GM21529 (cell line): ENCODE data around the gene VAMP2.
A peak's percentile ranks its signal among the peaks of the same experiment; 100 is the strongest.

Experiments
- ATAC-seq: cut with Tn5 transposase; IDR thresholded peaks from one replicate; pipeline ENCODE4 v1.9.1; 2021; ENCODE audit not compliant: unreplicated experiment

Gene VAMP2, protein sequence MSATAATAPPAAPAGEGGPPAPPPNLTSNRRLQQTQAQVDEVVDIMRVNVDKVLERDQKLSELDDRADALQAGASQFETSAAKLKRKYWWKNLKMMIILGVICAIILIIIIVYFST

DNA sequence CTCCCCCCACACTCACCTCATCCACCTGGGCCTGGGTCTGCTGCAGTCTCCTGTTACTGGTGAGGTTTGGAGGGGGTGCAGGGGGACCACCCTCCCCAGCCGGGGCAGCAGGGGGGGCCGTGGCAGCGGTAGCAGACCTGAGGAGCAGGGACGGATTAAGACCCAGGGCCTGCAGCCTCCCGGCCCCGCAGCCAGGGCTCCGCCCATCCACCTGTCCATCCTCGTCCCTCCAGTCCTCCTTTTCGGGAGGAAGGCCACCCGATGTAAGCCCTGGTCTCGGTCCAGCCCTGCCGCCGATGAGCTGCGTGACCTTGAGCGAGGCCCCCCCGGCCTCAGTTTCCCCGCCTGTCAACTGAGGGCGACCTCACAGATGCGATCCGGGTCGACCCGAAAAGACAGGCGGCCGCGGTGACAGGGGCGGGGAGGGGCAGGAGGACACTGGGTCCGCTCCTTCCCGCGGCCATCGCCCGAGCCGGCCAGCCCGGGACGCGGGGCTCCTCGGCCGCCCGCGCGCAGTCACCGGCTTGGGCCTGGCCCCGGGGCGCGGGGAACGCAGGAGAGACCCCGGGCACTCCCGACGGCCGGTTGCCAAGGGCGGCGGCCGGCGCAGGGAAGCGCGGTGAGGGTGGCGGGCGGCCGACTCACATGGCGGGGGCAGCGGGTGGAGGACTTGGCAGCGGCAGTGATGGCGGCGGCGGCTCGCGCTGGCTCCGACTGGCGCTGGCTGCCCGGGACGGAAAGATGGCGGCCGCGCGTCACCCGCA lies at the start of gene VAMP2:
Gene VAMP2 (minus strand): TSS at position 716 of the 764 bp plus-strand sequence. CDS start 69 bp downstream, at position 647.
- no peak for ATAC-seq

DNA sequence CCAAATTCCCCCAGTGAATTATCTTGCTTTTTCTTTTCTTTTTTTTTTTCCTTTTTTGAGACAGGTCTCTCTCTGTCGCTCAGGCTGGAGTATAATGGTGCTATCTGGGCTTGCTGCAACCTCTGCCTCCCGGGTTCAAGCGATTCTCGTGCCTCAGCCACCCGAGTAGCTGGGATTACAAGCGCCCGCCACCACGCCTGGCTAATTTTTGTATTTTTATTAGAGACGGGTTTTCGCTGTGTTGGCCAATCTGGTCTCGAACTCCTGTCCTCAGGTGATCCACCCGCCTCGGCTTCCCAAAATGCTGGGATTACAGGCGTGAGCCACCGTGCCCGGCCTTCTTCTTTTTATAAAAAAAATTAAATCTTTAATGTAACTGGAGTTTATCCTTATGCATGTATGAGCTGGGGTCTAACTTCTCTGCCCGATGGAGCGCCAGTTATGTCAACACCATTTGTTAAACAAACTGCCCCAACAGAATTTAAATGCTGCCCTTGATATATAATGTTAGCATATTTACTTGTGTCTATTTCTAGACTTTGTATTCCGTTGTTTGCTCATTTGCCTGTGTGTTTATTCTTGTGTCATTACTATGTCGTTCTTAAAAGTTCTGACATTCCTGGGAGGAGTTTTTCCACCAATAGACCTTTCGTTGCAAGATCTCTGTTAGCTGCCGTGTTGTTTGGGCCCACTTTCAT lies 48.2 kb upstream of the VAMP2 start:
- peak; percentile 8 for ATAC-seq

DNA sequence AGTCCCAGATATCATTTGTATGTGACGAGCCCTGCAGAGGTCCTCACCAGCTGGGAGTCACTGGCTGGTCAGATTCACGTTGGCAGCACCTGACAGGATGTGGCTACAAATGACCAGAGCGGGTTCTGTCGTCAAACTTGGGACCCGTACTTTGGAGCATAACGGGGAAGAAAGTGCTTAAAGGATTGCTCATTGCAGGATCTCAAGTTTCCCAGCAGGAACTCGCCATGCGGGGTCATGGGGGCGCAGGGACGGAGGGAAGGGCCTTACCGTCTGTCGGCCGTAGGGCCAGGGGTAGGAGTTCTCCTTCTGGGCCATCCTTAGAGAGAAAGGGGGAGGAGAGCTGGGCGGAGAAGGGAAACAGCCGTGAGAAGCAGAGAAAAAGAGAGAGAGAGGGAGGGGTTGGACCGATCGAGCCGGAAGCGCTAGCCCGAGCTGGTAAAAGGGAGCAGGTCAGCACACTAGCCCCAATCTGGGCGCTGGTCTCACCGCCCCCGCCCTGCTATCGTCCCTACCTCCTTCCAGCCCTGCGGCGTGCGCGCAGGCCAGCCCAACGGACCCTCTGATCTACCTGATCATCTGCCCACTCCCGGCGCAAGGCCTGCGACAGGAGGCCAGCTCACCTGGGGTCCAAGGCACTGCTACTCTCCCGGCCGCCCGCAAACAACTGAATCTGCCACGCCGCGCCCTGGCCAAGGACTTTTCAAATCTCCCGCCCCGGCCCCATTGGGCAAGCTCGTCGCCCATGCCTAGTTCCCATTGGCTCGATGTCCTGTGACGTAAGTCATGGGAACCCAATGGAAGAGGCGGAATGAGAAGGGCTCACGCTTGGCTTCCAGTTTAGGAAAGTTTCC lies 47.4 kb upstream of the VAMP2 start, which contains the start of gene AURKB:
Gene AURKB (minus strand): TSS at position 669 of the 854 bp plus-strand sequence. CDS start 351 bp downstream, at position 318.
- ATAC-seq: peak; percentile 87

DNA sequence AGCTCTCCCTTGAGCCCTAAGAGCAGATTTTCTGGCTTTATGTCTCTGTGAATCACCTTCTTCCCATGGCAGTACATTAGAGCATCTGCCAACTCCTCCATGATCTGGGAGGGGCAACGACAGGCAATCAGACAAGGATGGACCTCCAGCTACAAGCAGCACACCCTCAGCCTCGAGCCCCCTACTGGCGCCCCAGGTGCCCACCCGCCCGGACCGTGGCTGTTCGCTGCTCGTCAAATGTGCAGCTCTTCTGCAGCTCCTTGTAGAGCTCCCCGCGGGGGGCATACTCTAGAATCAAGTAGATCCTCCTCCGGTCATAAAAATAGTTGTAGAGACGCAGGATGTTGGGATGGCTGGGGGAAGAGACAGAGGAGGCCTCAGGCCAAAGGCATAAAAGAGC lies 43.8 kb upstream of the VAMP2 start:
- no peak for ATAC-seq

DNA sequence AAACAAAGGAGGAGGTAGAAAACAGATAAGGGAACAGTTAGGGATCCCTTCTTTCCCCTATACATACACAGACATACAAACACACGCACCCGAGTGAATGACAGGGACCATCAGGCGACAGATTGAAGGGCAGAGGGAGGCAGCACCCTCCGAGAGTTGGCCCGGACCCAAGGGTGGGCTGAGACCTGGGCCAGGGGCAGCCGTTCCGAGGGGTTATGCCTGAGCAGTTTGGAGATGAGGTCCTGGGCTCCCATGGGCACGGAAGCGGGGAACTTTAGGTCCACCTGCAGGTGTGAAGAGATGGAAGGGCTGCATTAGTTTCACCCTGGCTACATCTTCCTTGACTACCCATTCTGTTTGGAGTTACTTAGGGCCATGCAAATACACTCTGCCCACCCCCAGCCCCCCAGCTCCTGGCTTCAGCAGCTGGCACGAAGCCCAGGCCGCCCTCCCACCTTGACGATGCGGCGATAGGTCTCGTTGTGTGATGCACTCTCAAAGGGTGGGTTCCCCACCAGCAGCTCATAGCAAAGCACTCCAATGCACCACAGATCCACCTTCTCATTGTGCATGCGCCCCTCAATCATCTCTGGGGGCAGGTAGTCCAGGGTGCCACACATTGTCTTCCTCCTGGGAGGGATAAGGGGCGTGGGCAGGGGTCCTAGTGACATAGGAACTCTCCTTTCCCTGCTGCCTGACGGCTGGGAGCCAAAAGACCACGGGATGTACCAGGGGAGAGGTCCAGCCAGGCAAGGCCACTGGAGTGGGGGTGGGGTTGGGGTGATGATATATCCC lies 42.2 kb upstream of the VAMP2 start:
- ATAC-seq: no peak

DNA sequence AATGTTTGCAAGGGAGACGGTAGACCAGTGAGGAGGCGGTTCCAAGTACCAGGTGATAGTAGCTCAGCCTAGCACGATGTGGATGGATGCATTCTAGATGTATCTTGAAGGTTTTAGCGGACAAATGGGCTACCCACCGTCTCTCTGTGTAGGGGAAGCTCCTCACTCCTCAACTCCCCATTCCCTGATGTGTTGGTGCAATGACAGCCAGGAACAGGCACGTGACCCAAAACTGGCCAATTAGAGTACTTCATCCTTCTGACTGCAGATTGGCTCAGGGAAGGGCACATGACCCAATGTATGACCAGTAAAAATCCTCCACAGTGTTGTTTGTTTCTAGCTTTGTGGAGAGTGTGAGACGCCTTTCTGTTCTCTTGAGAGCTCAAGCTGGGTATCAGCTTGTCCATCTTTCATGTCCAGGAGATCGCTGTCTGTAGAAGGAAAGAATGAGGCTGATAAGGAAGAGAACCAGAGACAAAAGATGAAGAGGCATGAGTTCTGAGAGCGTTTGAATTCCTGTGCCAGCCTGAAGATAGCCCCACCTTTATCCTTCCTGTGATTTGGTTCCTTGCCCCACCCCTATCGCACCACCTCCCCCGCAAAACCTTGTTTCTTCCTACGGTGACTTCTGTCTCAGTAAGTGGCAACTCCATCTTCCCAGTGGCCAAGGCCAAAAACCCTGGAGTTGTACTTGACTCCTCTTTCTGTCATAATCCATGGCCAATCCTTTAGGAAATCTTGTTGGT lies 29.5 kb upstream of the VAMP2 start:
- ATAC-seq: peak; percentile 25

DNA sequence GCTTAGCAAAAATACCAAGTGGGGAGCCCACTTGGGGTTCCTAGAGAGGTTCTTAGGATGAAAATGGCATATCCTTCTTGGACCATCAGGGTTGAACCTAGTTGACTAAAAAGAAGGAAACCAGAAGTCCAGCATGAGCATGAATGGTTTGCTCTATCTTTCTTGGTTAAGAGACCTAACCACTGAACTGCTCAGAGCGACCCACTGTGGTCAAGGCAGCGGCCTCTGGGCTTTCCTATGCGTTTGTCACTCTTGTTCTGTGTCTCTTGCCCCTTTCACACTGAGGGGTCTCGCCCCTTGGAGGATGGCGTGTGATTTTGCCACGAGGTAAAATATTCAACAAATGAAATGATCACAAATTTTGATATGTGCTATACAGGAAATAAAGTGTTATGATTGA lies 27.8 kb upstream of the VAMP2 start:
- no peak for ATAC-seq

DNA sequence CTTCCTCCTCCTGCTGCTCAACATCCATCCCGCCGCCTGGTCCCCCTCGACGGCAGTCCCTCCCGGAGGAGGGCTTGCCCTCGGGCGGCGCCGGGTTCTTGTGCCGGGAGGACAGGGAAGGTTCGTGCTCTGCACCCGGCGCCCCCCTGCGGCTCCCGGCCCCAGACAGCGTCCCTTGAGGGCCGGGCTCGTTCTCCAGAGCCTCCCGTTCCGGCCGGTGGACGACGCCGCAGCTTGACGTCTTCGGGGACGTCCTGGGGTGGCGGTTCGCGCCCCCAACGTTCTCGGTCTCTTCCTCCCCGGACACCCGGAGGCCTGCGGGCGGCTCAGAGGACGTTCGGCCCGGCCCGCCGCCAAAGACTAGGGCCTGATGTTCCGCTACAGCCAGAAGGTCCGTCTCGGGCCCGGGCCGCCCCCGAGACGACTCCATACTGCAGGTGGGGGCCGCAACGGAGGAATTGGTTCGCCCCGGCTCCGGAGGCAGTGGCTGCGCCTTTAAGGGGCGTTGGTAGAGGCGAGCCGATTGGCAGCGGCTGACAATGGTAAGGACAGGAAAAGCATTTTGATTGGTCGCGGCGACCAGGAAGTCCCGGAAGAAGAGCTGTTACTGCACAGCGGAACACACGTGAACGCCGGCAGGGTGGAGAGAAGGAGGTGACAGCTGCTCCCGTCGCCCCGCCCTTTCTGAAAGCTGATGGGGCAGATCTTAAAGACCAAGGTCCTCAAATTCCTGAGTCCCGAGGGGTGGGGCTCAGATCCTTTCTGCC lies 27.1 kb upstream of the VAMP2 start, which contains the start of gene BORCS6:
Gene BORCS6 (minus strand): TSS at position 470 of the 767 bp plus-strand sequence. CDS start 40 bp downstream, at position 430.
- ATAC-seq: peak; percentile 53

DNA sequence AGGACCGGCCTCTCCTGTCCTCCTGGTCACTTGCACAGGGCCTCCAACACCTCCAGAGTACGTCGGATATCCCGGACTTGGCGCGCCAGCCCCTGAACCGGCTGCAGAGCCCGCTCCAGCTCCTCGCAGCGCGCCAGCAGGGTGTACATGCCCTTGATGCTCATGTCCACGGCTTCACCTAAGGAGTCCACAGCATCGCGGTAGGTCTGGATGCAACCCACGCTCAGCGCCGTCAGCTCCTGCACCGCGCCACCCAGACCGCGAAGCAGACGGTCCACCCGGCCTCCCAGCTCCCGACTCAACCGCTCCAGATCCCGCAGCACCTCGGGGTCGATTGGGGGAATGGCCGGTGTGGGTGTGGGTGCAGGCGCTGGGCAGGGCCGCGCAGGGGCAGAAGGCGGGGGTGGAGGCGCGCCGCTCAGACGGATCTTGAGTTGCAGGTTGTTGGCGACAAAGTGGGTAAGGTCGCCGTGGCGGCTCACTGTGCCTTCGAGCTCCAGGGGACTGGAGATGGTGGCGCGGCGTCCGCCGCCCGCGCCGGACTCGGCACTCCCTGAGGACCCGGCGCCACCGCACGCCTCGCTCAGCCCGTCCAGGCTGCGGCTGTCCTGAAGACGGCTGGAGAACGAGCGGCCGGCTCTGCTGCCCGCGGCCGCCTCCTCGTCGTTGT lies 26.4 kb upstream of the VAMP2 start:
- ATAC-seq: no peak

DNA sequence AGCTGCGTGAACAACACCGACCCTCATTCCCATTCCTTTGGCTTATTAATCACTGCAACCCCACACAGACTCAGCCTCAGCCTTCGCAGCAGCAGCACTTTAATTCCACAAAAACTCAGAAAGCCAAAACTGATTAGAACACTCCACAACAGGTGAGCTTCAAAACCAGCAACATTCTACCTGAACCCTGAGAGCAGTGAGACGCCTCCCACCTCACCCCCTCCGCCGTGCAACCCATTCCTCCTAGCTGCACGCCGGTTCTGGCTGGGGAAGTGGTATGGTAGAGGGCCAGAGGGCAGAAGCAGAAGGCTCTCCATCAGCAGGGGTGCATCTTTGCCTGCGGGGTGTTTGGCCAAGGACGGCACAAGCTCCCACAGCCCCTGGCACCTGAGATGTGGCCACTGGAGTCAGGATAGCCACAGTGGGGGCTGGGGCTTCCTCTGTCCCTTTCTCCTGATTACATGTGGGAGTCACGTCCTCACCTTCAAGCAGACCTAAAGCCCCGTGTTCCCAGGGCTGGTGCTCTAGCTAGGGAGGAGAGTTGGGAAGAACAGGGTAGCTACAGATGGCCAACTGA lies 25.6 kb upstream of the VAMP2 start:
- no peak for ATAC-seq

DNA sequence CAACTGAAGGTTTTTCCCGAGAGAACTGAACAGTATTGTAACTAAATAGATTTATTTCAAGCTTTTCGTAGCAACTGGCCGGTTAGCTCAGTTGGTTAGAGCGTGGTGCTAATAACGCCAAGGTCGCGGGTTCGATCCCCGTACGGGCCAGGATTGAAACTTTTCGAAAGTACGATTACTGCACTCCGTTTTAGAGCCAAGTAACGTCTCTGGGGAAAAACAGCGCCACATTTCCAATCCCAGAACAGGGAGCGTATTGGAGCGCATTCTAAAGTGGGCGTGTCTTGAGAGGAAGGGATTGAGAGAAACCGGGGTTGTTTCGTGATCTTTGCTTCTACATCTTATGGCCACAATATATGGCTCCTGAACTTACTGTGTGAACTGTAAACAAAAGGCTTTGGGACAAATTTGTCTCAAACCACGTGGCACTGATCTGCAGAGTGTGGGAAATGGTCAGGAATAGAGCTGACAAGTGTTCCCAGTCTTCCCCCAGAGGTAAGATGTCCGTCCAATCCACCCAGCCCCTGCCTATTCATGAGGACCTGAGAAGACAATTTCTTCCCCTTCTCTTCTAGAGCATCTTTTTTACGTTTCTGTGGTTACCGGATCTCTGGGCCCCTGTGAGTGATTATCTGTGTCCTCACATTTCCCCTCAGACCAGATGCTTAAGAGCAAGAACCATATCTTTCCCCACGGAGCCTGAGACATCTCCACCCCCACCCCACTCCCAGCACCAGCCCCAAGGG lies 24.9 kb upstream of the VAMP2 start:
- ATAC-seq: no peak

DNA sequence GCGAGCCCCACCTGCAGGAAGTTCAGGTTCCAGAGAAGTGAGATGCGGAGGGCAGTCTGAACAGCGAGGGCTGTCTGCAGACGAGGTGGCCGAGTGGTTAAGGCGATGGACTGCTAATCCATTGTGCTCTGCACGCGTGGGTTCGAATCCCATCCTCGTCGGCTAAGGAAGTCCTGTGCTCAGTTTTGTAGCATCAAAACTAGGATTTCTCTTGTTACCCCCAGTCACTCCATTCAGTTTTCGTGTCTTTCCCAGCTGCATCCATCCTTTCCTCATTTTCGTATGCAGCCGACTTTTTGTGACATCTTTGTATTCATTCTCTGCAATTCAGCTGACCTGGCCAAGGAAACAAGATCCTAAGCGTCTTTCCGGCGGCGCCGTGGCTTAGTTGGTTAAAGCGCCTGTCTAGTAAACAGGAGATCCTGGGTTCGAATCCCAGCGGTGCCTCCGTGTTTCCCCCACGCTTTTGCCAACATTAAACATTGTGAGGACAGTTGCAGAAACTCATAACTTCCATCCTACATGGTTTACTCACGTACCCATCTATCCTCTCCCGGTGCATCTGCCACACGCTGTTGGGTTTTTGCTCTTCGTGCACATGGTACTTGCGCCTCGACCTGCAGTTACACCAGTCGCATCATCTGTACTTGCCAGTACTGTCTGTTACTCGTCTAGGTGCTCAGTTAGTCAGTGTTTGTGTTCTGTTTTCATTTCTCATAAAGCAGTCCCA lies 24.2 kb upstream of the VAMP2 start:
- ATAC-seq: peak; percentile 23

DNA sequence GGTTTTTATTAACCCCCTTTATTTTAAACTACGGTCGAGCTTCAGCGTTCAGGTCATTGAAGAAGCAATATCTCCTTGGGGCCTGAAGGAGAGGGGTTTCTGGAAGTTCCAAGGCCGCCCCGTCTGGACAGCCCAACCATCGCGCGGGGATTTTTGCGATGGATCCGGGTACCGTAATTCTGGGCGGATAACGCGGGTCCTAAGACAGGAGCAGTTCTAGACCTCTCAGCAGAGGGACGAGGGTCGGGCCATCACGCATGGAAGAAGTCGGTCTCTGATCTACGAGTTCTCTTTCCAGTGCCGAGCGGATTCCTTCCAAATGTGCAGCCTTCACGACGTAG lies 23.7 kb upstream of the VAMP2 start:
- no peak for ATAC-seq

DNA sequence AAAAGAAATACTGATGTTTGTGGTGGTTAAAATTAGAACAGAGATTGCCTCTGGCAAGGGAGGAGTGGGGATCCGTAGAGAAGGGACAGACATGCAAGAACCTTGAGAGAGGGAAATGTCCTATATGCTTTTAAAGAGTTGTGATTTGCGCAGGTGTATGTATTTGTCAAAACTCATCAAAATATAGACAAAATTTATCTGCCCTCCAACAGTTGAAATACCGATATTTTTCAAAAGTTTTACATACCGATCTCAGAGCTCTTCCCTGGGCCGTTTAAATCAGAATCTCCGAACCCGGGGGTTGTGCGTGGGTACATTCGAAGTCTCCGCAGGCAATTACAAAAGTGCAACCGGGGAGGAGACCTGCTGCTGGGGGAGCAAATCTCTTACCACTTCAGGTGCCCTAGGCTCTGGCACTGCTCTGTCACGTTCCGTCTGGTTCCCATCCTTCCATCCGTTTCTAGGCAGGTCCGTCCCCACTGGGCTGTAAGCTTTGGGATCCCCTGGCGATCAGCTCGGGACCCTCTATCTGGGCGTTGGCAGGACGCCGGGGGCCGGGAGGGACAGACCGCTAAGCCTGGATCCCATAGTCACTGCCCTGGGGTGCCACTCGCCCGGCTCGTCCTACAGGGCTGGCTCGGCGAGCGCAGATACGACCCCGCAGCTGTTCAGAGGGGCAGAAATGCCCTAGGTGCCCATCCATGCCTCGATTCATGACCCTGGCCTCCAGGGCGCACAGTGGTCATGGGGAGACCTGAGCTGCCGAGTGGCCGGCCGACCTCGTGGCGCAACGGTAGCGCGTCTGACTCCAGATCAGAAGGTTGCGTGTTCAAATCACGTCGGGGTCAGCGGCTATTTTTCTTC lies 23.1 kb upstream of the VAMP2 start:
- peak; percentile 17 for ATAC-seq

DNA sequence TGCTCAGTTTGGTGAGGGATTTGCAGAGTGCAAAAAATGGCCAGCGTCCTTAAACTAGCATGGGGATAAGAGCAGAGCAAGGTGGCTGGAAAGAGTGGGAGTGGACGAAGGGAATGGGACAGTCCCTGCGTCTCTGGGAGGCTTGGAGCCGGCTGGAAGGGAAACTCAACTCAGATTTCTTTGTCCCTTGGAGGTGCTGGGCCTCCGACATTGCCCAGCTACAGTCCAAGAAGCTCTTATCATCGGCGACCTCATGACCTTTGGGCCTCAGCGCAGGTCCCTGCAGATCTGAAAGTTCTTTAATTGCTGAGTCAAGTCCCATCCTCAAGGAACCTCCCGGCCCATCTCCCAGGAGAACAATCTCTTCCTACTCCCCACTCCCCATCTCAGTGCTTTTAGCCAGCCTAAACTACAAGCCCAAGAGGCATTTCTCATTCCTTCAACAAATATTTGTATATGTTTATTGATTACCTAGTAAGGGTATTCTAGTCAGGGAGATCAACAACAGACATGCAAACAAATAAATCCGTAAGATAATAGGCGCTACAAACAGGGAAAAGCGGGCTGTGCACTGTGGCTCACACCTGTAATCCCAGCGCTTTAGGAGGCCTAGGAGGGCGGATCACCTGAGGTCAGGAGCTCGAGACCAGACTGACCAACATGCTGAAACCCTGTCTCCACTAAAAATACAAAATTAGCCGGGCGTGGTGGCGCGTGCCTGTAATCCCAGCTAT lies 14.4 kb upstream of the VAMP2 start:
- no peak for ATAC-seq
